Measurements from ENCODE around the gene ST6GALNAC6. TPM values are rescaled to one million over a fixed set of nuclear protein-coding genes. Genes with fewer than 3 reads are reported as not detected.
"Not testable (repeated sequence)": the region's sequence is repeated elsewhere in the genome, so short reads cannot be mapped to it uniquely, and the experiment has no call there.

ST6GALNAC6 gene
- total RNA-seq, 1 donor from 2014 or later: 82.0 TPM

DNA sequence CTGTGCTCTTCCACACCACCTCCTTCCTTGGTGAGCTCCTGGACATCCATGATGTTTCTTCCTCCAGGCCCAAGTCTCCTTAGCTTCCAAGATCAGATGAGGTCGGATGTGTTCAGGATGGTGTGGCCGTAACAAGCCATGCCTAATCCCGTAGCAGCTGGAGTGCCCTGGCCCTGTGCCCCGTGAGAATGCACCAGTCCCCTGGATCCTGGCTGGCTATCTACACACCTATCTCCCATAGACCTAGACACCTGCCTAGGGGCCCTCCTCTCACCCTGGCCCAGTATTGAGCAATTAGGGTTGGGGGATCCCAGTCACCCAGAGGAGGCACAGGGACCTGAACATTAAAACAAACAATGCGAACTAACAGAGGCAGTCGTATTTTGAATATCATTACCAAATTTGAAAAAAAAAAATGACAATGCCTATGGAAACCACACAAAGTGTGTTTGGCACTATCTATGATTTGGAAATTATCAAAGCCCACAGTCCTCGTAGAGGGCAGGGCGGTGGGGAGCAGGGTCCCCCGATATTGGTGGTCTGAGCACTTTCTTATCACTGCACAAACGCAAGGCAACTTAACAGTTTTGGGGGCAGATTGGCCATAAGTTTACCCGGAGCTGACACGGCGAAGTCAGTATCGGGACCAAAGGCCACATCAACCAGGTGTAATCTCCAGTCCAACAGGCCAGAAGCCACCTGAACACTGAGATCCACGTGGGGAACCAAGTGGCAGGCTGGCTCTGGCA lies 58.1 kb downstream of the ST6GALNAC6 start:
- Histone ChIP-seq H3K4me3 (no peak overlapping the region), H3K4me1 (peaks cover 89% of the 10 kb centered on the region), H3K27ac (peak overlapping the region; percentile 31), H3K27me3 (ENCODE audit: low read depth) (no peaks in the 10 kb centered on the region), H3K9me3 (no peaks in the 10 kb centered on the region), H3K36me3 (peaks cover 50% of the 10 kb centered on the region)
- TF ChIP-seq, protein P1, sequence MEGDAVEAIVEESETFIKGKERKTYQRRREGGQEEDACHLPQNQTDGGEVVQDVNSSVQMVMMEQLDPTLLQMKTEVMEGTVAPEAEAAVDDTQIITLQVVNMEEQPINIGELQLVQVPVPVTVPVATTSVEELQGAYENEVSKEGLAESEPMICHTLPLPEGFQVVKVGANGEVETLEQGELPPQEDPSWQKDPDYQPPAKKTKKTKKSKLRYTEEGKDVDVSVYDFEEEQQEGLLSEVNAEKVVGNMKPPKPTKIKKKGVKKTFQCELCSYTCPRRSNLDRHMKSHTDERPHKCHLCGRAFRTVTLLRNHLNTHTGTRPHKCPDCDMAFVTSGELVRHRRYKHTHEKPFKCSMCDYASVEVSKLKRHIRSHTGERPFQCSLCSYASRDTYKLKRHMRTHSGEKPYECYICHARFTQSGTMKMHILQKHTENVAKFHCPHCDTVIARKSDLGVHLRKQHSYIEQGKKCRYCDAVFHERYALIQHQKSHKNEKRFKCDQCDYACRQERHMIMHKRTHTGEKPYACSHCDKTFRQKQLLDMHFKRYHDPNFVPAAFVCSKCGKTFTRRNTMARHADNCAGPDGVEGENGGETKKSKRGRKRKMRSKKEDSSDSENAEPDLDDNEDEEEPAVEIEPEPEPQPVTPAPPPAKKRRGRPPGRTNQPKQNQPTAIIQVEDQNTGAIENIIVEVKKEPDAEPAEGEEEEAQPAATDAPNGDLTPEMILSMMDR (IDR thresholded peaks at IDR 0.05): no peak
- ATAC-seq (no peak), DNase-seq (no peak)
- intact Hi-C loops (cut with DNase I): no loop called here

DNA sequence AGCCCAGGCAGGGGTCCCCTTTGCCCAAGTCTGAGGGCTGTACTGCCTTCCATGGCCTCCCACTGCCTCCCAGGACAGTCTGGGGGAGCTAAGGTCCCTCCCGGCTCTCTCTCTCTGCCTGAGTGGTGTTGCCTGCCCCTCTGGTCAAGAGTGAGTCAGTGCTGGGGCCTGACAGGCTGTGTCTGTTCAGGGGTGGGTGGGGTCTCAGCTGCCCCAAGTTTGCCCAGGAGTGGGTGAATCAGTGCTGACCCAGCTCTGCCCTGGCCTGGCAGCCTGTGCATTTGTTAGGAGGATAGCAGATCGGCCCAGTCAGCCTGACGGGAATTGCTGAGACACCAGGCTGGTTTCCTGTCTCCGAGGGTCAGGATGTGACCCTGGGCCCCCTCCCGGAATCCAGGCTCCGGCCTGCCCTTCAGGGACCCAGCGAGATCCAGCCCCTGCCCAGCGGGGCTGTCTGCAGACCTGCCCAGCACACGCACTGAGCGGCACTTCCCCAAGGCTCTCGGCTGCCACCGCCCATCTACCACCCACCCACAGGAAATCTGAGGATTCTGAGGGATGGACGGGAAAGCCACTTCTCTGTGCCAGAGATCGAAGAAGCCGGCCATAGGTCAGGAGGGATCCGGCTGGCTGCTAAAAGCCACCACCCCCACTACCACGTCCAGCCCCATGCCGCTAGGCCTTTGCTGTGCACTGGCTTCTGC lies 60.9 kb downstream of the ST6GALNAC6 start:
- Histone ChIP-seq H3K4me1 (peaks cover 91% of the 10 kb centered on the region), H3K9me3 (no peaks in the 10 kb centered on the region), H3K27ac (peak overlapping the region; percentile 86), H3K27me3 (ENCODE audit: low read depth) (no peaks in the 10 kb centered on the region), H3K36me3 (peaks cover 51% of the 10 kb centered on the region), H3K4me3 (peak overlapping the region; percentile 10)
- TF ChIP-seq, protein P1 (IDR thresholded peaks at IDR 0.05): no peak
- intact Hi-C loops (cut with DNase I): no loop called here
- peak; percentile 82 for DNase-seq
- ATAC-seq: peak; percentile 81 to 85

DNA sequence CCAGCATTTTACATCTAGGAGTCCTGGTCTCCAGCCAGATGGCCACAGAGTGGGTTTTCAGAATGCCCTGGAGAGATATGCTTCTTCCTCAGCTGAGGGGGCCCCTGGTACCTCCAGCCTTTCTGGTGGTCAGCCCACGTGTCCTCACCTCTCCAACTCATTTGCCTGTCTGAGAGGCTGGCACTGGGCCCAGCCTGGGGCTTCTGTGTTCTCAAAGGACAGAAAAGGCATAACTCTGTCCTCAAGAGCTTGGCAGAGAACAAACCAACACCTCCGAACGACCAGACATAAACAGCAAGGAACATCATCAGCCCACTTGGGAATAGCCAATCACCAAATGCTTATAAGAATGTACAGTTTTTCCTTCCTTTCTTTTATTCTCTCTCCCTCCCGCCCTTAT lies 62.1 kb downstream of the ST6GALNAC6 start:
- Histone ChIP-seq H3K4me1 (peaks cover 95% of the 10 kb centered on the region), H3K36me3 (peaks cover 41% of the 10 kb centered on the region), H3K4me3 (no peak overlapping the region), H3K27ac (peak overlapping the region; percentile 86), H3K27me3 (ENCODE audit: low read depth) (no peaks in the 10 kb centered on the region), H3K9me3 (no peaks in the 10 kb centered on the region)
- TF ChIP-seq, protein P1 (IDR thresholded peaks at IDR 0.05): no peak
- ATAC-seq (no peak), DNase-seq (no peak)
- intact Hi-C loops (cut with DNase I): no loop called here

DNA sequence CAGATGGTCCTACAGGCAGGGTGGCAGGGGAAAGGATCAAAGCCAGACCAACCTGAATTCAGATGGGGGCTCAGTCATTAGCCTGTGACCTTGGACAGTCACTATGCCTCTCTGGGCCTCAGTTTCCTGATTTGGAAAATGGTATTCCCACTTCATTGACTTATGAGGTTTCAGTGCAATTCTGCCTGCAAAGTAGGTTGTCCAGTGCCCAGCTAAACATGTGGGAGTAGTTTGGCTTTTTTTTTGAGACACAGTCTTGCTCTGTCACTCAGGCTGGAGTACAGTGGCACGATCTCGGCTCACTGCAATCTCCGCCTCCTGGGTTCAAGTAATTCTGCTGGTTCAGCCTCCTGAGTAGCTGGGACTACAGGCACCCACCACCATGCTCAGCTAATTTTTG lies 62.8 kb downstream of the ST6GALNAC6 start:
- Histone ChIP-seq H3K36me3 (peaks cover 33% of the 10 kb centered on the region), H3K27ac (peak overlapping the region; percentile 86), H3K4me3 (peak overlapping the region; percentile 19), H3K4me1 (peaks cover 100% of the 10 kb centered on the region)
- intact Hi-C loops (cut with DNase I); DNase-seq; H3K27me3 ChIP-seq (ENCODE audit: low read depth); H3K9me3 ChIP-seq; ATAC-seq: not testable (repeated sequence)

DNA sequence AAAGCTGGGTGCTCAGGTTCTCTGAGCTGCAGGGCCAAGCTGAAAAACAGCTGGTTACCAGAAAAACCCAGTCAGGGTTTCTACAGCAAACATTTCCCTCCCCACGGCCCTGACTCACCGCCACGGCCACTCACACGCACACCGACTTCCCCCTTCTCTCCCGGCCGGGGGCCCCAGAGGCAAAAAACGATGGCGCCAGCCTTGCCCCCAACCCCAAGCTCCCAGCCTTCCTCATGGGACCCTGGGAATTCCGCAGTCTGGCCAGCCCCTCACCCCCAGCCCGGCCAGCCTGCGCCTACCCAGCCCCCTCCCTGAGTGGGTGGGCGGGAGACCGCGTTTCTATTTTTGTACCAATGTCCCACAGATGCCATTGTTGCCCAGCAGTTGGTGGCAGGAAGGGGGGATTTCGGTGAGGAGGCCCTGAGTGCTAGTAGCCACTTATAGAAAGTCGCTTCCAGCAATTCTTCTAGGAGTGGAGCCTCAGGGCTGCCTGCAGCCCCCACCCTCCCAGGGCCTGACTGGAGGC lies 63.3 kb downstream of the ST6GALNAC6 start:
- TF ChIP-seq, protein P1 (IDR thresholded peaks at IDR 0.05): no peak
- no peaks in the 10 kb centered on the region for H3K27me3 ChIP-seq (ENCODE audit: low read depth)
- peak; percentile 47 to 53 for ATAC-seq
- H3K9me3 ChIP-seq: no peaks in the 10 kb centered on the region
- peak overlapping the region; percentile 19 for H3K4me3 ChIP-seq
- H3K27ac ChIP-seq: peak overlapping the region; percentile 86
- intact Hi-C loops (cut with DNase I): no loop called here
- peak; percentile 77 for DNase-seq
- H3K4me1 ChIP-seq: peaks cover 100% of the 10 kb centered on the region
- H3K36me3 ChIP-seq: peaks cover 30% of the 10 kb centered on the region

Small RNA genes within 50 kb of the gene (microRNA-seq; reads per million reads assigned to microRNA genes)
- gene MIR4672 (ENCODE audit: borderline number of aligned reads): not detected

Other genes with a start within 250 kb of the ST6GALNAC6 start
- gene CFAP157, start 192.6 kb downstream of the ST6GALNAC6 start, total RNA-seq: 25.9 TPM
- 9.1 TPM for gene PTRH1, start 183.9 kb downstream of the ST6GALNAC6 start, total RNA-seq
- gene TTC16, start 183.5 kb downstream of the ST6GALNAC6 start, total RNA-seq: 1.3 TPM
- 16.5 TPM for gene TOR2A, start 164.3 kb downstream of the ST6GALNAC6 start, total RNA-seq
- gene SH2D3C, start 120.9 kb downstream of the ST6GALNAC6 start, total RNA-seq: 59.4 TPM
- 96.2 TPM for gene CDK9, start 113.6 kb downstream of the ST6GALNAC6 start, total RNA-seq
- 55.4 TPM for gene FPGS, start 96.7 kb downstream of the ST6GALNAC6 start, total RNA-seq
- 323 TPM for gene ENG, start 44.9 kb downstream of the ST6GALNAC6 start, total RNA-seq
- gene AK1, start 21.9 kb downstream of the ST6GALNAC6 start, total RNA-seq: 185 TPM
- 45.6 TPM for gene ST6GALNAC4, start 17.4 kb upstream of the ST6GALNAC6 start, total RNA-seq
- 11.5 TPM for gene PIP5KL1, start 31.2 kb upstream of the ST6GALNAC6 start, total RNA-seq
- 33.7 TPM for gene DPM2, start 38.3 kb upstream of the ST6GALNAC6 start, total RNA-seq
- gene EEIG1, start 81.4 kb upstream of the ST6GALNAC6 start, total RNA-seq: 36.0 TPM
- gene NAIF1, start 167.7 kb upstream of the ST6GALNAC6 start, total RNA-seq: 11.3 TPM
- 27.3 TPM for gene SLC25A25, start 168.6 kb upstream of the ST6GALNAC6 start, total RNA-seq
- 30.6 TPM for gene PTGES2, start 228.1 kb upstream of the ST6GALNAC6 start, total RNA-seq
- gene LCN2, start 249.8 kb upstream of the ST6GALNAC6 start, total RNA-seq: 83.4 TPM

All from lower lobe of right lung (tissue), 2 donors.